Activated naive CD8-positive, alpha-beta T cell treated with anti-CD3 and anti-CD28 coated beads, Interleukin-2, amount 50 U/mL, for 16 hours (primary cell): ENCODE data around the gene MAPK8.

Source experiments
- DNase-seq: peaks from one replicate; pipeline ENCODE4 v3.0.0-alpha.2; 2020; ENCODE audit warnings: low read depth, low spot score

The MAPK8 gene

DNA sequence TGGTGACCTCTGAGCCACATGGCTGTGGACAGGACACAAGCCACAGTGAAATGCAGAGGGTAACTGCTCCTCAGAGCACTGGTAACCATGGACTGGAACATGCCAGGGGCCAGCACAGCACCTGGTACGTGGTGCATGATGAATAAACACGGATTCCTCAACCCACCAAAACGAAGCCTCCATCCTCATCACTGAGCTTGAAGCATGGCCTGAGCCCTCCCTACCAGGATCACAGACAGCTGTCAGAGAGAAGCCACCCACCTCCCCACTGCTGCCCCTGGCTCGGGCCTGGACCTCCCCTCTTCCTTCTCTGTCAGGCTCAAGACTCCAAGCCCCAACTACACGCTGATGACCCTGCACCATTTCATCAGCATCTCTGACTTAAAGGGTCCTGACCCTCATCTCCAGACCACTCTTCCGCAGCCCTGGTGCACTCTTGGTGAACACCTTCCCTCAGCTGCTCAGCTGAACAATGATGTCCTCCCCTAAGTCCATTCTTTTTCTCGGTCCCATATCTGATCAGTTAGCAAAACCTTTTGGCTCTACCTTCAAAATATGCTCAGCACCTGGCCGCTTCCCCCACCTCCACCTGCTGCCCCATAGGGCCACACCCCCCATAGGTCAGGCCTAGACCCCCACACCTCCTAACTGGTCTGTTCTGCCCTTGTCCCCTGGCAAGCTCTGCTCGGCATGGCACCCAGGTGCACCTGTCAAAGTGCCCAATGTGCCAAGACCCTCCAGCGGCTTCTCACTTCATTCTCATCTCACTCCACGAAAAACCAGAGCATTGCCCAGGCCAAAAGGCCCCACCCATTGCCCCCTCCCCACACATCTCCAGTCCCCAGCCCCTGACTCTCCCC is 141.1 kb downstream of the MAPK8 start:
- no peak for DNase-seq

DNA sequence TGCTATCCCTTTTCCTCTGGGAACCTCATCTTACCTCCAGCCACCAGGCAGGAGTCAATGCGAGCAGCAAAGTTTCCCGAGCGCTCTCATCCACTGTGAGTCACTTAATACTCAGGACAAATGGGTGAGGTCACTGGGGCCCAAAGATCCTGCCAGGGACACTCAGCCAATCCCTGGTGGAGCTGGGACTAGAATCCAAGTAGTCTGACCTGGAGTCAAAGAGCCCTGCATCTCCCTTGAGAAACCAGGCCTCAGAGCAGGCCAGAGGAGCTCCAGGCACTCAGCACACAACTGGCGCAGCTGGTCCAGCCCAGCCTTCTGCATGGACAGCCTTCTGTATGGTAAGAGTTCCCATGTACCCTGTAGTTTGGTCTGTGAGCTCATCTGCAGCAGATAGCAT is 142.3 kb downstream of the MAPK8 start:
- DNase-seq, result no peak

- no peak for DNase-seq
Observed at GRCh38 chr10:48449501-48450232, 143.2 kb downstream of the MAPK8 start.

DNA sequence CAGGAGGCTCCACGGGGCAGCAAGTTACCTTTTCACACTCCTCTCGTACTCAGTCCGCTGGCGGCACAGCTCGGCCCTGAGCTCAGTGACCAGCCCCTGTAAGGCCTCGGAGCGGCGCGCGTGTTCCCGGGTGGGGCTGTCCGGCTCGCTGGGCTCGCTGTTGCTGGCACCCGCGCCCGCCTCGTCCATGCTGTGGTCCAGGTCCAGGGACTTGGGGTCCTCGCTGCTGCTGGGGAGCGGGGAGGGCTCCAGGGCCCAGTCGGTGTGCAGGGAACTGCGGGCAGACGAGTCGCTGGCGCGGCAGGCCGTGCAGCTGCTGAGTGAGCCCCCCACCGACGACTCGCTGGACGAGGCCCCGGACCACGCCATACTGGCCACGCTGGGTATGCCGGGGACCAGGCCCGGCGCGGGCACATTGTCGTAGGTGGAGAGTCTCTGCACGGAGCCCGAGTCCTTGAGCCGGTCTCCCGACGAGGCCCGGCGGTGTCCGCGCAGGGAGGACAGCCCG is 143.8 kb downstream of the MAPK8 start:
- no peak for DNase-seq

DNA sequence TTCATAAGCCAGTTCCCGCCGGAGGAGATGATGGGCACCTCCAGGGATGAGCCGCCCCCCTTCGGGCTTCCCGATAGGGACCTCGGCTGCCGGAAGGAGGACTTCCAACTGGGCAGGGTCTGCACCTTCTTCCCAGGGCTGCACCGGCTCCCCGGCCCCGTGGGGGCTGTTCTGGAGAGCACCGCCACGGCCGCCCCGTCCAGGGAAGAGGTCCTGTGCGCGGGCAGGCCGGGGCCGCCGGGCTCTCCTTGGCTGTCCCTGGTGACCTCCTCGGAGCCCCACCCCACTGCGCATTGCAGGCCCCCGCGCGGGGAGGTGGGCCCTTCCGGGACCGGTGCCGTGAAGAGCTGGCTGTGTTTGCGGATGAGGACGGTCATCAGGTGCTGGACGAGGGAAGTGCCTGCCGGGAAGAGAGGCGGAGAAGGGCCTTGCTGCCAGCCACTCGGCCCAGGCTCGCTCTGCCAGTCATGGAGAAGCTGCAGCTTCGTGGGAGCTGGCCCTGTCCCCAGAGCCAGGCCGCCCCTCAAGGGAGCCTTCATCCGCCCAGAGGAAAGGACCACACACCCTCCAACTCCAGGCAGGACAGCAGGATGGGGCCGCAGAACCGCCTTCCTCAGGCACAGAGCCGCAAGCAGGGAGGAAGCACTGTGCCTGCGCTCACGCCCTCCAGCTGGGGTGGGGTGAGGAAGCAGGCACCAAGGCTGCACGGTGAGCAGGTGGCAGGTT is 144.4 kb downstream of the MAPK8 start:
- DNase-seq, result no peak

DNA sequence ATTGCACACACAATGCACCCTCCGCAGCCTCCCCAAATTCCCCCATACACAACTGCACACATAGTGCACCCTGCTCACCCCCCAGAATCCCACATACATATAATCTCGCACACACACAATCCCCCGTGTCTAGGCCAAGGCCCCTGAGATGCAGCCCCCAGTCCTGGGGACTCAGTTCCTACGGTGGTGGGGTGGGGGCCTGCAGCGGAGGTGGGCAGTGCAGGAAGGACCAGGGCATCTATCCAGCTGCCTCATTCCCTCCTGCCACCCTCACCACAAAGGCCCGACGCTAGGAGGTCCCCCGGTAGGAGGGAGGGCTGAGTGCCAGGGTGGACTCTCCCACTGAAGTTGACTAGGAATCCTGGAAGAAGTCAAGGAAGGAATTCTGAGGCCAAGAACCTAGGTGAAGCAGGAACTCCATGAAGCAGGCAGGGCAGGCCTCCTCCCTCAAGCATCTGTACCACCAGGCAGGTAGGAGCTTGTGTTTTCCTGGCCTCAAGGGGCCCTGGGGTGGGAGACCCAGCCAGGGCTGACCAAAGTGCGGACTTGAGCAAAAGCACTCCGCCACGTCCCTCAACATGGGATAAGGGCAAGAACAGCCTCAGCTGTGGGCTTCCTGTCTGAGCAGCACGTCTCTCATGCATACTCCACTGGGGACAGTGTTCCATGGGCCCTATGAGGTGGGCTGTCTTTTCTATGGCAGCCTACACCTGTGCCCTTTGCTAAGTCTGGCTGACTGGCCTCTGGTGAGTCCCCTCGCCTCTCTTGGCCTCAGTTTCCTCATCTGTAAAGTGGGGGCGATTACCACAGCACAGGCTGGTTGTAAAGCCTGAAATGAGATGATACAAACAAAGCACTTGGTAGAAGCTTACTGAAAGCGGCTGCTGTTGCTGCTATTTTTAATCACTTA is 145.7 kb downstream of the MAPK8 start:
- DNase-seq, result no peak

DNA sequence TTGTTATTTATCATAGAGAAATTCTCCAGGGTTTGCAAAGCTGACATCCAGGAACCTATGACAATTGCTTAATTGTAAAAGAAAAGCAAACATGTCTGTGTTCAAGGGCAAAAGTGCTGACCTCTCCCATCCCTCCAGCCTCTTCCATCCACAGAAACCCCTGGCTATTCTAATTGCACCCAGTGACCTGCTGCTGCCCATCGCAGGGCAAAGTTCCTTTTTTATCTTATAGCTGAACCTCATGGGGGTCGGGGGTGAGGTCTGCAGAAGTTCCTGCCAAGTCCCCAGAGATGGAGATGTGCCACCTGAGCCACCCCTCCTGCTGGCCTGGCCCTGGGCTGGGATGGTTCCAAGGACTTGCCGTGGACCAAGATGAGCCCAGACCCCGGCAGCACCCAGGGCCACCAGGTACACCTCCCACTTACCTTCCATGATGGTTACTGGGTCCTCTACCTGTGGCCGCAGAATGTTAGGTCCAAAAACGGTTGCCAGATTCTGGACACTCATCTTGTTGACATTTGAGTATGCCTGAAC is 146.5 kb downstream of the MAPK8 start:
- DNase-seq, result no peak

GRCh38 chr10:48453451-48454301 is 147.2 kb downstream of the MAPK8 start:
- no peak for DNase-seq

DNA sequence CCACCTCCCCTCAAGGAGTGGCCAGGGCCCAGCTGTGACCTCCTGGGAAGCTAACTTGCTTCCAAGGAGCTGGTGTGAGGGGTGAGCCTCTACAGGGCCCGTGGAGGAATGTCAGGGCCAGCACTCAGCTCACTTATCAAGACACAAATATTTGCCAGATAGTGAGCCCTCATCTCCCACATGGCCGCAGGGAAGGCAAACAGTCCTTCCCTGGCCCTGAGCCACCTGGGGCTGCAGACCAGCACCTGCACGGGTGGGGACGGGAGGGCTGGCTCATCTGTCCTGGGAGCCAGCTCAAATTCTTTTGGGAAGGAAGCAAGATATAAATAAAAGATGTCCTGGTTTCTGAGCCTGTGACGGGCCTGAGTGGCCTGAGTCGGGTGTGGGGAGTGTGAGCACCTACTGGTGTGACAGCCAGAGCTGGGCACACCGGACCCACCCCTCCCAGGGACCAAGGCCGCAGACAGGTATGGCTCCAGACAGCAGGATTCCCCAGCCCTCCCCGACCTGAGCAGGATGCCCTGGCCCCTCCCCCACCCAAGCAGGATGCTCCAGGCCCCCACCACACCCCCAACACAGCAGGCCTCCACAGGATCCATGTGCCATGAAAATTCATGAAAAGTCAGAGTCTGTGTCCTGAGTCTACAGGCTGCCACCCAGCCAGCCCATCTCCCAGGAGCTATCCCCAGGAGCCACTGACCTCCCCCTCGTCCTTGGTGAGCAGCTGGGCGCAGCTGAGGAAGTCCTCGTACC is 148.0 kb downstream of the MAPK8 start:
- no peak for DNase-seq

DNA sequence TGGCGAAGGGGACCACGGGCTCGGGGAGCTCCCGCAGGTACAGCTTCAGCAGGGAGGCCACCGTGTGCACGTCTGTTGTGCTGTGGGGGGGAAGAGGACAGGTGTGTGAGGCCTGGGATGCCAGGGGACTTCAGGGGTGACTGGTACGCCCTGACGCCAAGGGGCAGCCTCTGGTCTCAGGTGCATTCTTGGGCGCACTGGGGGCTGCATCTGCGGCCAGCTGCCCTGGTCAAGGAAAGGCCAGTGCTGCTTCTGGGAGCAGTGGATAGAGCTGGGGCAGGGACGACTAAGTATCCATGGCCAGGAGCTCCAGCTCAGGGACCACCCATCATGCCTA is 148.5 kb downstream of the MAPK8 start:
- no peak for DNase-seq

- no peak for DNase-seq
Observed at GRCh38 chr10:48455392-48456151, 149.1 kb downstream of the MAPK8 start.

- no peak for DNase-seq
Observed at GRCh38 chr10:48456361-48456804, 149.9 kb downstream of the MAPK8 start.

DNA sequence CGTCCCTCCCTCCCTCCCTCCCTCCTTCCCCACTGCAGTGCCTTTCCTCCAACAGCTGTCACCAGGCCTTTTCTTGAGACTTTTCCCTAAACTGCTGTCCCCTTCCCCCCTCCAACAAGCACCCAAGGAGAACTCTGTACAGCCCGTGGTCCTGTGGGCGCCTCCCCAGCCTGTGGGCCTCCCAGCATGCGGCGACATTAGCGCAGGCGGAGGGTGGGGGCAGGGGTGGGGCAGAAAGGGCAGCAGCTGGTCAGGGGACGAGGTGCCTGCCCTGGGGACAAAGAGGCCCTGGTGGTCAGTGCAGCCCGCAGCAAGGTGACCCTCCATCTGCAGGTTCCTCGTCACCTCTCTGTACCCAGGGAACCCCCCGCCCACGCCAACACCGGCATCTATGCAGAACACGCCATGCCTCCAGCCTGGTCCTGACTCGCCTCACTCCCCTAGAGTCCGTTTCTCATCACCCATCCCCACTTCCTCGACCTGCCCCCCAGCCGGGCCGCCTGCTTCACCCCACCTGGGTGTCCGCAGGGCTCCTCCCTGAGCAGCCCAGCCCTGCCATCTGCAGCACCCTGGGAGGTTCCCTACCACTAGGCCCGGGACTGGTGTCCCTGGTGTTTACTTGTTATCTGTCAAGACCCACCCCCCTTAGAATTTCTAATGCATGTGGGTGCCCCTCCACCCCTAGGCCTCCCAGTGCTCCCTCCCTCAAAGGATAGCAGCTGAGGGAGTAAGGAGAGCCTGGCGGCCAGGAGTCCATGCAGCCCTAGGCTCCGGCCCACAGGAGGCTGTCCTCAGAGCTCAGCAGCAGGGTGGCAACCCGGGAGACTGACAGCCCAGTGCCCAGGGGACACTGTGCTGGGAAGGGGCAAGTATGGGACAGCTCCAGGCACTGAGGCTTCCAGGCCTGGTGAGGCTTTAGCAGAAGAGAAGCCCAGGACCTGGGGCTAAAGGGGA is 150.6 kb downstream of the MAPK8 start:
- no peak for DNase-seq

DNA sequence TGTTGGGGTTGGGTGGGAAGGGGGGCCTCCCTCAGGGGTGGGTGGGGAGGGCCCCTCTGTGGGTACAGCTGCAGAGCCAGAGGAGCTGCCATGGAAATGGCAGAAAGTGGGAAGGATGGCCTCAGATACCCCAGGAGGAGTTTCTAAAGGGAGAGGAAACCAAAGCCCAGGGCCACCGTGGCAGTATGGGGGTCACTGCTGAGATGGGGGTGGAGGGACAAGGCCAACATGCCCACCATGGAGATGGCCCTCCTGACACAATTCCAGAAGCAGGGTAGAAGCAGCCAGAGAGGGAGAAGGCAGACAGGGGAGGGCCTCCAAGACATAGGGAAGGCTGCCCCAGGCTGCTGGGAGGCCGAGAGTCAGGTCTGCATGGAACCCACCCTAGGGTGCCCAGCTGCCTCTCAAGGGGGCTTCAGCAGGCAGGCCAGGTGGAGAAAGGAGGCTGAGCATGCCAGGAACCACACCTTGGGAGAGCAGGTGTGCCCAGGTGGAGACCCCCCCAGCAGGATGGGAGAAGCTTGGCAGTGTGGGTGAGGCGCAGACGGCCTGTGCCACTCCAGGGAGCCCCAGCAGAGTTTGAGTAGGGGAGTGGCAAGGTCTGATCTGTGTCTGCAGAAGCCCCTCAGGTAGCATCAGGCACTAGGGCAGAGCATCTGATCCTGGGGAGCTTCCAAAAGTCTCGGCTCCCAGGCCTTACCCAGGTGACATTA is 151.6 kb downstream of the MAPK8 start:
- no peak for DNase-seq

DNA sequence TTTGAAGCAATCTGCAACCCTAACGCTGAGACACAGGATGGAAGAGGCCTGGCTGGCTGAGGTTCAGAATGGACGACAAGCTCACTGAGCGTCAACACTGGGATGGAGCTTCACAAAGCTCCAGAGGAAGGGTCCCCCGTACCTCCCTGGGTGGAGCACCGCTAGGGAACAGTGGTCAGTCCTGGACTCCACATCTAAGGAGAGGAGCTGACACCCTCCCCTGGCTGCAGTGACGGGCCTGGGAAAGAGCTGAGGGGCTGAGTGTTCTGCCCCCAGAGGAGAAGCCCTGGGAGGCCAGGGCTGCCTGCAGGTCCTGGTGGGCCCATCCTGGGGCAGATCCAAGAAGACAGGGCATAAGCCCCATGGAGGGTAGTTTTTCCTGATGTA is 152.2 kb downstream of the MAPK8 start:
- no peak for DNase-seq

DNA sequence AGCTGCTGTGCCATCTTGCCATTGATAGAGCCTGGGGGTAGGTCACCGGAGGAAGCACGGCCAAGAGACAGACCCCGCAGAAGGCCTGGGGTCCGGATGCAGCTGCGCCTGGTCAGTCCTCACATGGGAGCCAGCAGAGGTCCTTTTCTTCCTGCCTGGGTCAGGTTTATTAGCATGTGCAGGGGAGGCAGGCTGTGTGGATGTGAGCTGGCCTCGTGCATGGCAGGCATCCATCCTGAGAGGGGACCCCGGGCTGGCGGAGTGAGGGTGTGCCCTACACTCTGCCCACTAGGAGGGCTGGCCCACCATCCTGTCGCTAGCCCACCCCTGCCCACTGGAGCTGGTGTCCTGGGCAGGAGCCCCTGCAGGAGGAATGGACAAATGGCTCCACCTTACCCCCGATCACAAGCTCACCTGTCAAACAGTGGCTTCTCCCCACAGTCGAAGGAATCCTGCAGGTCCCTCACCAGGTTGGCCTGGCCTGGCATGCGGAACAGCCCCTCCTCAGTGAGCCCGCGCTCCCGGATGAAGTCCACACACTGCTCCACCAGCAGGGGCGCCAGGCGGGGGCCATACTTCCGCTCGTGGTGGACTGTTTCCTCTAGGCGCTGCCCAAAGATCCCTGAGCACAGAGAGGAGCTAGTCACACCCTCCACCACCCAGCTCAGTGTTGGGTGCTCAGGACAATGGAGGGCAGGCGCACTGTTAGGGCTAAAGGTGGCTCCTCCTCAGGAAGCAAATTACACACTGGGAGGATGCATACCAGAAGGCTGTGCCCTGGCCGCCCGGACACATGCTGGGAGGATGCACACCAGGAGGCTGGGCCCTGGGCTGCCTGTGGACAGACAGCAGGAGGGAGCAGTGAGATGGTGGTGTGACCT is 153.0 kb downstream of the MAPK8 start:
- DNase-seq, result no peak
